NK-92 treated with Interleukin-12 subunit alpha and Interleukin-12 subunit beta, amount 100 ng/mL, for 24 hours (cell line): ENCODE measurements around the gene CLIP1.
"Not testable (repeated sequence)": the region's sequence is repeated elsewhere in the genome, so short reads cannot be mapped to it uniquely, and the experiment has no call there.

ENCODE experiments used
- DNase-seq: peaks from one replicate; lab custom pipeline; 2025; lab: John Stamatoyannopoulos, UW

CLIP1 gene

DNA sequence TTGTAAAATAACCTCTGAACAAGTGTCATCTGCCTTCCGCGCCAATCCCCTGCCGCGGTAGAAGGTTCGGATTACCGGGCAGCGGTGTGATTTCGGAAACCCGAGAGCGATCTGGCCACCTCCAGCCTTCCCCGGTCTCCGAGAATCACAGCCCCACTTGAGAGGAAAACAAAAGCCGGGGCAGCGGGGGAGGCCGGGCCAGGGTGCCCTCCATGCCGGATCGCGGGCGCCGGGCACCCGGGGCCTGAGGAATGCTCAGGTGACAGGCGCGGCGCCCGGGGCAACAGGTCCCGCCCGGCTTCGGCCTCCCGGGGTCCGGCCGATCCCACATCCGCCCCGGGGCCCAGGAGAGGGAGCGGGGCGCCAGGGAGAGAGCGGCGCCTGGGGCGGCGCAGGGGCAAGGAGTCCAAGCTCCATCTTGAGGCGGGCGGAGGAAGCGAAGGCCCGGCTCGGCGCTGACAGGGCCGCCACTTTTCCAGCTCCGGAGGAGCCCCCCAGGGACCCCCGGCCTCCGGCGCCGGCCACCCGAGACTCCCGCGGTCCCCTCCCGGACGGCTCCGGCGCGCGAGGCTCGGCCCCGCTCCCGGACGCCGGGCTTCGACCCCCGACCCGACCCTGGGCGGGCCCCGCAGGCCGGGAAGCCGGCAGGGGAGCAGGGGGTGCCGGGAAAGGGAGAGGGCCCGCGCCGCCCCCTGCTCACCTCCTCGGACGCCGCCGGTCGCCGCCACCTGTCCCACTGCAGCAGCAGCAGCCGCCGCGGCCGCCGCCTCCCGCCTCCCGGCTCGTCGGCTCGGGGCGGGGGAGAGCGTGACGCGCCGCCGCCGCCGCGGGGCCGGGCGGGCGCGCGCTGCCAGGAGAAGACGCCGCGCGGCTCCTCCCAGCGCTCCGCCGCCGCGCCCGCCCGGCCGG, at the start of gene CLIP1:
Gene CLIP1, minus strand, starts transcription at position 849 of the 909 bp plus-strand sequence. CDS start 42,217 bp downstream, outside the sequence.
- peak; percentile 35 for DNase-seq

DNA sequence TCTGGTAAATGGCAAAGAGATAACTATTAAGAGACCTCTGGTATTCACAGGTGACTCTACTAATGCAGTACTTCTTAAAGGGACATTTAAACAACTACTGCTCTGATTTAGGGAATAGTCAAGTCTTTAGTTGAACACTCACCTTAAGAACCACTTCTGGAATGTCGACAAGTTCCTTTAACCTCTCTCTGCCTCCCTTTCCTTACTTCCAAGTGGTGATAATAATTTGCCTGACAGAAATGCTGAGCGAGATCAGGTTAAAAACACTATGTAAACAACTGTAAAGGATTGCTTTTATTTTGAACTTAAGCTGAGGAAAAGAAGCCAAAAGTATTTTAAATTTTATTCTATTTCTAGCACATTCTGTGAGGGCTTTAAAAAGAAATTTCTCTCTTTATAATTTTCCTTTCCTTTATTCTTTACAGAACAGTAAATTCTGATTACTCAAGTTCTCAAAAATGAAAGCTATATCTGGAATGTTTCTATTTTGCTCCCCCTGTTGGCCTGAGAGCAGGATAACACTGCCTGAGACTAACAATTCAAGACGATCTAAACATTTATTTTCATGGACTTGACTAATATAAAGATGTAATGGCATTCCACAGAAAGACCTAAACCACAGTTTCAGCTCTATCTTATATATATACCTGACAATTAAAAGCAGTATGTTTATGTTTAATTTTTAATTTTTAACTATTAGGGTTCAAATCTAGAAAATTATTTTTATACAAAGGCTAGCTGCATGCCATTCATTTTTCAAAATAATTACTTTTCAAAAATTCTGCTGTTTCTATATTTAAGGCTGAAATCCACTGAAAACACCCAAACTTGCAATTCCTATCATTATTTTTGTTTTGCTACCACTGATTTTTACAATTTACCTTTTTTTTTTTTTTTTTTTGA, 49.1 kb upstream of the CLIP1 start:
- DNase-seq, result no peak

DNA sequence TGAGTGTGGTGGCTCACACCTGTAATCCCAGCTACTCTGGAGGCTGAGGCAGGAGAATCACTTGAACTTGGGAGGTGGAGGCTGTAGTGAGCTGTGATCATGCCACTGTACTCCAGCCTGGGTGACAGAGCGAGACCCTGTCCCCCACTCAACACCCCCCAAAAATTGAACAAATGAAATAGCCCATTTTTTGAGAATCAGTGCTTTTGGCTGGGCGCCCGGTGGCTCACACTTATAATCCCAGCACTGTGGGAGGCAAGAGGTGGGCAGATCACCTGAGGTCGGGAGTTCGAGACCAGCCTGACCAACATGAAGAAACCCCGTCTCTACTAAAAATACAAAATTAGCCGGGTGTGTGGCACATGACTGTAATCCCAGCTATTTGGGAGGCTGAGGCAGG, 48.1 kb upstream of the CLIP1 start:
- not testable (repeated sequence) for DNase-seq

DNA sequence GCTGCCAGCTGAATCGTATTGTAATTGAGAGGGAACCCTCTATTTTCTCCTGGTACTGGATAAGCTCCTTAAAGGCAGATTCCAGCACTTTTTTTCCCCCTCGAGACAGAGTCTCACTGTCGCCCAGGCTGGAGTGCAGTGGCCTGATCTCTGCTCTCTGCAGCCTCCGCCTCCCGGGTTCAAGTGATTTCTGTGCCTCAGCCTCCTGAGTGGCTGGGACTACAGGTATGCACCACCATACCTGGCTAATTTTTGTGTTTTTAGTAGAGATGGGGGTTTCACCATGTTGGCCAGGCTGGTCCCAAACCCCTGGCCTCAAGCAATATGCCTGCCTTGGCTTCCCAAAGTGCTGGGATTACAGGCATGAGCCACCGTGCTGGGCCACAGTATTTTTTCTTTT, 47.4 kb upstream of the CLIP1 start:
- not testable (repeated sequence) for DNase-seq

DNA sequence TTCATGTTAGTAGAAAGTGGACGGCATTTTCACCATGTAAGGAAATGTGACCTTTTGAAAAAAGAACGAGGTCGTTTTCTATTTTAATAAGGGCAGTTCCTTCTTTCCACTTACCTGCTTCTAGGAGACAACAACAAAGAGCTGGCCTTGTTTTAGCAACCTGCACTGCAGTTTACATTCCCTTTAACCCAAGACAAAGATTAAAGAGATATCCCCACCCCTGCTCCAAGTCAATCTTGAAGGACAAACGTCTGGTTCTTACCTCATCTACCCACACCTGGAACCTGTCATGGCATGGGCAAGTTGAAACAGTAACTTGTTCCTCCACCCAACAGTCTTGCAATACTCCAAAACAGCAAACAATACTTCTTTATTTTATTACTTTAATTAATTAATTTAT, 45.5 kb upstream of the CLIP1 start:
- no peak for DNase-seq

DNA sequence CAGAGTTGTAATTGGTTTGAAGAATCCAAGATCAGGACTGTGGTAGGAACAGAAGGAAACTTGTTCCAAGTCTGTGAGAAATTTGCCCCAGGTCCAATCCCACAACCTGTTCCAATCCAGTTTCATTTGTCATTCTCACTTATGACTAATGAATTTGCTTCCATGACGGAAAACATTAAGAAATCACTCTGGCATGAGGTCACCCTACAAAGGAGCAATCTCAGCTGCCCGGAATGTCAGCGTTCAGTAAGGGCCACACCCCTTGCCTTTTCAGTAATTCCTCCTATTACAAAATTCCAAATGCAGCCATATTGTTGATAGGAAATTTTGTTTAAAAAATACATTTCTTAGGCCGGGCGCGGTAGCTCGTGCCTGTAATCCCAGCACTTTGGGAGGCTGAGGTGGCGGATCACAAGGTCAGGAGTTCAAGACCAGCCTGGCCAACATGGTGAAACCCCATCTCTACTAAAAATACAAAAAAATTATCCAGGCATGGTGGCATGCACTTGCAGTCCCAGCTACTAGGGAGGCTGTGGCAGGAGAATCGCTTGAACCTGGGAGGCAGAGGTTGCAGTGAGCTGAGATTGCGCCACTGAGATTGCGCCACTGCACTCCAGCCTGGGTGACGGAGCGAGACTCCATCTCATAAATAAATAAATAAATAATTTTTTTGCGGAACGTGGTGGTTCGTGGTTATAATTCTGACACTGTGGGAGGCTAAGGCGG, 42.0 kb upstream of the CLIP1 start:
- DNase-seq, result not testable (repeated sequence)

DNA sequence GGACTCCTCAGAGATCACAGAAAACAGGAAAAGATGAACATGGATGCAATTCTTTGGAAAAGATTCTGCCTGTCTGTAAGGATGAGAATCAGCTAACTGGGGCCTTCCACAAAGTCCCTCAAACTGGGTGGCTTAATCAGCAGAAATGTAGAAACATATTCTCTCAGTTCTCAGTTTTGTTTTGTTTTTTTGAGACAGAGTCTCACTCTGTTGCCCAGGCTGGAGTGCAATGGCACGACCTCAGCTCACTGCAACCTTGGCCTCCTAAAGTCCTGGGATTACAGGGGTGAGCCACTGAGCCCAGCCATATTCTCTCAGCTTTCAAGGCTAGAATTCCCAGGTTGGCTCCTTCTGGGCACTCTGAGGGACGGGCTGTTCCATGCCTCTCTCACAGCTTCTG, 38.2 kb upstream of the CLIP1 start:
- DNase-seq, result no peak

DNA sequence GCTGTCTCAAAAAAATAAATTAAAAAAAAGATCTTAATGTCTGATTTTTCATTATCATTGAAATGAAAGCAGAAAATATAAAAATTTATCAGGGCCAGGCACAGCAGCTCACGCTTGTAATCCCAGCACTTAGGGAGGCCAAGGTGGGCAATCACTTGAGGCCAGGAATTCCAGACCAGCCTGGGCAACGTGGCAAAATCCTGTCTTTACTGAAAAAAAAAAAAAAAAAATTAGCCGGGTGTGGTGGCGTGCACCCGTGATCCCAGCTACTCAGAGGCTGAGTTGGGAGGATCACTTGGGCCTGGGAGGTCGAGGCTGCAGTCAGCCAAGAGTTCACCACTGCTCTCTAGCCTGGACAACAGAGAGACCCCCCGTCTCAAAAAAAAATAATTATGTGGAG, 37.6 kb upstream of the CLIP1 start:
- no peak for DNase-seq

DNA sequence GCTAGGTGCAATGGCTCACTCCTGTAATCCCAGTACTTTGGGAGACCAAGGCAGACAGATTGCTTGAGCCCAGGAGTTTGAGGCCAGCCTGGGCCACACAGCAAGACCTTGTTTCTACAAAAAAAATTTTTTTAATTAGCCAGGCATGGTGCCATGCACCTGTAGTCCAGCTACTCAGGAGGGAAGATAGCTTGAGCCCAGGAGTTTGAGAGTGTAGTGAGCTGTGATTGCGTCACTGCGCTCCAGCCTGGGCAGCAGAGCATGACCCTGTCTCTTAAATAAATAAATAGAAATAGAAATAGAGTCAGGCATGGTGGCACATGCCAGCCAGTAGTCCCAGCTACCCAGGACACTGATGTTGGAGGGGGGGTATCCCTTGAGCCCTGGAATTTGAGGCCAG, 36.7 kb upstream of the CLIP1 start:
- no peak for DNase-seq

DNA sequence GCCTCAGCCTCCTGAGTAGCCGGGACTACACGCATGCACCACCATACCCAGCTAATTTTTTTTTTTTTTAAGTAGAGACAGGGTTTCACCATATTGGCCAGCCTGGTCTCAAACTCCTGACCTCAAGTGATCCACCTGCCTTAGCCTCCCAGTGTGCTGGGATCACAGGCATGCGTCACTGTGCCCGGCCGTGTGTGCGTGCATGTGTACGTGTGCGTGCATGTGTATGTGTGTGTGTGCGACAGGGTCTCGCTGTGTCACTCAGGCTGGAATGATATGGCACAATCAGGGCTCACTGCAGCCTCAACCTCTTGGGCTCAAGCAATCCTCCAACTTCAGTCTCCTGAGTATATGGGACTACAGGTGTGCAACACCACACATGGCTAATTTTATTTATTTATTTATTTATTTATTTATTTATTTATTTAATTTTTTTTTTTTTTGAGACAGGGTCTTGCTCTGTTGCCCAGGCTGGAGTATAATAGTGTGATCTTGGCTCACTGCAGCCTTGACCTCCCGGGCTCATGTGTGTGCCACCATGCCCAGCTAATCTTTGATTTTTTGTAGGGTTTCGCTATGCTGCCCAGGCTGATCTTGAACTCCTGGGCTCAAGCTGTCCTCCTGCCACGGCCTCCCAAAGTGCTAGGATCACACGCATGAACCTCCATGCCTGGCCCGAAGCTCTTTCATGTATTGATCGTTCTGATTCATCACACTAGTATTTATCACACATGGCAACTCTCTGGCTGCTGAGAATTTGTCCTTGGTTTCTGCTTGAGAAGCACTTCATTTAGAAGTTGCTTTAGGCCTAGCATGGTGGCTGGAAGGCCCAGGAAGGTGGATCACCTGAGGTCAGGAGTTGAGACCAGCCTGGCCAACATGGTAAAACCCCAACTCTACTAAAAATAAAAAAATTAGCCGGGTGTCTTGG, 35.9 kb upstream of the CLIP1 start:
- no peak for DNase-seq

DNA sequence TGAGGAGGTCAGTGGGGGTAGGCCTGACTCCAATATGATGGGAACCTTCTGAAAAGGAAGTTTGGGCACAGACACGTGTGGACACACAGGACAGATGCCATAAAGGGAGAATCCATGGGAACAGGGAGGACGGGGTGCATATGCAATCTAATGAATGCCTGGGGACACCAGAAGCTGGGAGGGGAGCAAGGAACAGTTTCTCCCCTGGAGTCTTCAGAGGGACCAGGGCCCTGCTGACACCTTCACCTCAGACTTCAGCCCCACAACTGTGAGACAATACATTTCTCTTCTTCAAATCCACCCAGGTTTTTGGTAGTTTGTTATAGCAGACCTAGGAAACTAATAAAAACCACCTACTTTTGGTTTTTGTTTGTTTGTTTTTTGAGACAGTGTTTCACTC, 35.2 kb upstream of the CLIP1 start:
- no peak for DNase-seq

DNA sequence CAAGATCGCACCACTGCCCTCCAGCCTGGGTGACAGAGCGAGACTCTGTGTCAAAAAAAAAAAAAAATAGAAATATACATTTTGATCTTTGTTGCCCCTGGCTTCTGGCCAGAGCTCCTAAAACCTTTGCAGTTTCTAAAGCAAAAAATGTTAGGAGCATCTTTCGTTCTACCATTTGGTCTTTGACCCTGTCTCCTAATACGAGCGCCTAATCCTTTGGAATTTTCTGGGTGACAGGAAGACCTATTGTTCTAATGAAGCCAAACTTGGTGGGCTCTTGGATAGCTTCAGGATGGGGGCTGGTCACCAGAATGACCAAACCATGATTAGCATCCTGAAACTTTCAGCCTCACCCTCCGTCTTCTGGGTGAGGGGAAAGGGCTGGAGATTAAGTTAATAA, 32.3 kb upstream of the CLIP1 start:
- DNase-seq, result no peak

DNA sequence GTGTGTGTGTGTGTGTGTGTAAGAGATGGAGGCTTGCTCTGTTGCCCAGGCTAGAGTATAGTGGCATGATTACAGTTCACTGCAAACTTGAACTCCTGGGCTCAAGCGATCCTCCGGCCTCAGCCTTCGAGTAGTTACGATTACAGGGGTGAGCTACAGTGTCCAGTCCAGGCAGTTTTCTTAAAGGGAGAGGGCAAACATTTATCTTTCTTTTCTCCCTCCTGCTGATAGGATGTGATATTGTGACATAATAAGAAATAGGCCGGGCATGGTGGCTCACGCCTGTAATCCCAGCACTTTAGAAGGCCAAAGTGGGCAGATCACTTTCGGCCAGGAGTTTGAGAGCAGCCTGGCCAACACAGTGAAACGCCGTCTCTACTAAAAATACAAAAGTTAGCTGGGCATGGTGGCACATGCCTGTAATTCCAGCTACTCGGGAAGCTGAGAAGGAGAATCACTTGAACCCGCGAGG, 31.8 kb upstream of the CLIP1 start:
- no peak for DNase-seq

DNA sequence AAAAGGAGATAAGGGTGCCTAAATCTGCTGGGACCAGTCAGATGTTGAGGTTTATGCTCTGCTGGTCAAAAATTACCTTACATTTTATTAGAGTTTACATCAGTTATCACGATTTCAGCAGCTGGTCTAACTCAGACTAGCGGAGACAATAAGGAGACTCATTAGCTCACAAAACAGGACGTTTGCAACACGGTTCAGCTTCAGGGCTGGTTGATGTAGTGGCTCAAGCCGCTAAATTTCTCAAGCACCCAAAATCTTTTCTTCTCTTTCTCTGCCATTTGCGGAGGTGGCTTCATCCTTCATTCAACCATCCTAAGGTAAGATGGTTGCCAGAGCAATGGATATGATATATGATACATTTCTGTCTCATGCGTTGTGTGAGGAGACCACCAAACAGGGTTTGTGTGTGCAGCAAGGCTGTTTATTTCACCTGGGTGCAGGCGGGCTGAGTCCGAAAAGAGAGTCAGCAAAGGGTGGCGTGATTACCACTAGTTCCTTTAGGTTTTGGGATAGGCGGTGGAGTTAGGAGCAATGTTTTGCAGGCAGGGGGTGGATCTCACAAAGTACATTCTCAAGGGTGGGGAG, 30.3 kb upstream of the CLIP1 start:
- DNase-seq, result no peak

DNA sequence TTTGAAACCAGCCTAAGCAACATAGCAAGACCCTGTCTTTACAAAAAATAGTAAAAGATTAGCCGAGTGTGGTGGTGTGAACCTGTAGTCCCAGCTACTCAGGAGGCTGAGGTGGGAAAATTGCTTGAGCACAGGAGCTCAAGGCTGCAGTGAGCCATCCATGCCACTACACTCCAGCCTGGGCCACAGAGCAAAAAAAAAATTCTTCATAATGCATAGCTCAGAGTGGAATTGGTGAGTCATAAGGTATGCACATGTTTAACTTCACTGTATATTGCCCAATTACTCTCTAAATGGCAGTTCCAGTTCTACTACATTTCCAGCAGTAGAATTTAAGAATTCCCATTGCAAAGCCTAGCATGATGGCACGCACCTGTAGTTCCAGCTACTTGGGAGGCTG, 26.8 kb upstream of the CLIP1 start:
- DNase-seq, result peak; percentile 11

DNA sequence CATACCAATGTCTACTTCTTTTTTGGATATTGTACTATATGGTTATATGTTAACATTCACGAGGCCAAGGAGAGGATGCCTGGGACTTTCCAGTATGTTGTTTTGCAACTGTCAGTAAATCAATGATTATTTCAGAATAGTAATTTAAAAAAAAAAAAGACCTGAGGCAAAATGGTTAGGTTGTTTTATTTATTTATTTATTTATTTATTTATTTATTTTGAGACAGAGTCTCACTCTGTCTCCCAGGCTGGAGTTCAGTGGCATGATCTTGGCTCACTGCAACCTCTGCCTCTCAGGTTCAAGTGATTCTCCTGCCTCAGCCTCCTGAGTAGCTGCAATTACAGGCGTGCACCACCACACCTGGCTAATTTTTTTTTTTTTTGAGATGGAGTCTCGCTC, 25.4 kb upstream of the CLIP1 start:
- not testable (repeated sequence) for DNase-seq

DNA sequence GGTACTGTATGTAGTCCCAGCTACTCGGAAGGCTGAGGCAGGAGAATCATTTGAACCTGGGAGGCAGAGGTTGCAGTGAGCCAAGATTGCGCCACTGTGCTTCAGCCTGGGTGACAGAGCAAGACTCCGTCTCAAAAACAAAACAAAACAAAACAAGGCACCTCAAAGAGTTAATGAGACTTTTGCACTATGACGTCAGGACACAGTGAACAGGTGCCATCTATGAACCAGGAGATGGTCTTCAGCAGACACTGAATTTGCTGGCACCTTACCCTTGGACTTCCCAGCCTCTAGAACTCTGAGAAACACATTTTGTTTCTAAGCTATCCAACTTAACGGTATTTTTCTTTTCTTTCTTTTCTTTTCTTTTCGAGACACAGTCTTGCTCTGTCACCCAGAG, 23.9 kb upstream of the CLIP1 start:
- DNase-seq, result not testable (repeated sequence)

DNA sequence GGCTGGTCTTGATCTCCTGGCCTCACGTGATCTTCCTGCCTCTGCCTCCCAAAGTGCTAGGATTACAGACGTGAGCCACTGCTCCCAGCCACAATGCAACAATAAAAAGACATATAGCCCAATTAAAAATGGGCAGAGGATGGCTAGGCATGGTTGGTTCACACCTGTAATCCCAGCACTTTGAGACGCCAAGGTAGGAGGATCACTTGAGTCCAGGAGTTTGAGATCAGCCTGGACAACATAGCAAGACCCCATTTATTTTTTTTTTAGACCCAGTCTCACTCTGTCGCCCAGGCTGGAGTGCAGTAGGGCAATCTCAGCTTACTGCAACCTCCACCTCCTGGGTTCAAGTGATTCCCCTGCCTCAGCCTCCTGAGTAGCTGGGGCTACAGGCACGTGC, 21.6 kb upstream of the CLIP1 start:
- DNase-seq, result not testable (repeated sequence)

DNA sequence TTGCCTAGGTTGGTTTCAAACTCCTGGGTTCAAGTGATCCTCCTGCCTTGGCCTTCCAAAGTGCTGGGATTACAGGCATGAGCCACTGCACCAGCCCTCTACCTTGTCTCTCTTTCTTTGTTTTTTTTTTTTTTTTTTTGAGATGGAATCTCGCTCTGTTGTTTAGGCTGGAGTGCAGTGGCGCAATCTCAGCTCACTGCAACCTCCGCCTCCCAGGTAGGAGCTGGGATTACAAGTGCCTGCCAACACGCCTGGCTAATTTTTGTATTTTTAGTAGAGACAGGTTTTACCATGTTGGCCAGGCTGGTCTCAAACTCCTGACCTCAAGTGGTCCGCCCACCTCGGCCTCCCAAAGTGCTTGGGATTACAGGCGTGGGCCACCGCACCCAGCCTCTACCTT, 16.4 kb upstream of the CLIP1 start:
- not testable (repeated sequence) for DNase-seq

DNA sequence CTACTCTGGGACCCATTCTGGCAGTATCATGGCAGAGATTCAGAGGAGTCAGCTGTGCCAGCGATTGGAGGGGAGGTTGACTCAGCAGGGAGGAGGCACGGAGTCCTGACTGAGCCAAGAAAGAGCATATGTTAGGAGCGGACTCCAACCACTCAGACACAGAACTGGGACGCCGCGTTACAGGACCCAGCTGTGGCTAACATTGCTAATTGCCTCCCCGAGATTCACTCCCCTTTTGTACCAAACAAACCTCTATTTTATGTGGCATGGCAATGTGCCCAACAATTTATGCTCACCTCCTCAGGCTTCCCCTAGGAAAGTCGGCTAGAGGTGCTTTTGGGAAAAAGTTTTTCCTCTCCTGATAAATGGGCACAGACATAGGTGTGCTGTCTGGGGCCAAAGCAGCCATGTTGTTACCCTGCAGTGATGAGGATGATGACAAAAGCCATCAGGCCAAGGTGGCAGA, 15.2 kb upstream of the CLIP1 start:
- DNase-seq, result no peak
